ENCODE data around the gene ANO5. TPM values are rescaled to one million over a fixed set of nuclear protein-coding genes. Genes with fewer than 3 reads are reported as not detected.

ANO5 gene
- total and polyA plus RNA-seq, 2 donors (not counting 3 experiments of a cell fraction or from before 2014, with no cell fraction given) = 0.32 to 0.46 TPM

DNA sequence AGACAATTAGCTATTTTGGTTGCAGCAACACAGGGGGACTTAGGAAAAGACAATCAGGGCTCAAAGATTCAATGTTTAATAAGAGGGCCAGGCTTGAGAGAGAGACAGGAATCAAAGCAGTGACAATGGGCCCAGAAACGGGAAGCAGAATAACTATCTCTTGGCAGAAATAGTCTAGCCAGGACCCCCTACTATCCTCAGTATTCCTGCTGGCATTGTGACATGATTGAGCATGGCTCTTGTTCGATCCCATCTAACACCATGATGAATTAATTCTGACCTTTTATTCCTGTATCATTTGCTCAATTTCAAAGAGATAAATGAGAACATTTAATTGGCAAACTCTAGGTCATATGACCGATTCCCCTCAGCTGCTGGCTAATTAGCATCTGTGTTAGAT is 12.8 kb upstream of the ANO5 start:
- TF ChIP-seq FOS (IDR thresholded peaks at IDR 0.05; ENCODE audit: borderline replicate concordance, insufficient read depth, low read length) (no peak), POLR2AphosphoS5 (IDR thresholded peaks at IDR 0.05; ENCODE audit: insufficient read depth, low read depth, low read length) (no peak)
- TF ChIP-seq, protein P1, sequence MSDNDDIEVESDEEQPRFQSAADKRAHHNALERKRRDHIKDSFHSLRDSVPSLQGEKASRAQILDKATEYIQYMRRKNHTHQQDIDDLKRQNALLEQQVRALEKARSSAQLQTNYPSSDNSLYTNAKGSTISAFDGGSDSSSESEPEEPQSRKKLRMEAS (IDR thresholded peaks at IDR 0.05; ENCODE audit: insufficient read depth, insufficient read length) = no peak
- no TSS peak for BruUV-seq (replicated peaks)
- CTCF ChIA-PET = no interaction called here

DNA sequence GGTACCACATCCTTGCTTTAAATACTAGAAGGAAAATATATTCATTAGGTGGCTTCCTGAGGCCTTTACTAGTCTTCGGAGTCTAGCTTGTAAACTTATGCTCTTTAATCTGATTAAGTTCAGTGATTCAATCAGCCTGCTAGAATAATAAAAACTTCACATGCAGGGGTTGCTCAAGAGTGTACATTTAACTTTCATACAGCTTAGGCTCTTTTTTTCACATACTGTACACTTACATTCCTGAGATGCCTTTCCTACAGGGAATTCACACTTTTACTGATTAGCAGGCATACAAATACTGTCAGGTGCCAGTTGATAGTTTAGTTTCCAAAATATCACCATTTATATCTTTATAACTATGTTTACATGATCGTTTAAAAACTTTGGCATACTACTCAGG is 3.2 kb upstream of the ANO5 start:
- DNase-seq (ENCODE audit: low read depth, low spot score) (no peak), FAIRE-seq (no peak)
- ChIA-PET POLR2A (no interaction called here), CTCF (no interaction called here)
- H3K27ac ChIP-seq (ENCODE audit: insufficient read depth, low read depth, low read length) = no peak overlapping the region
- no TSS peak for BruUV-seq (replicated peaks)
- H3K79me2 ChIP-seq (ENCODE audit: control insufficient read depth, insufficient read depth, low read length) = no peaks in the 10 kb centered on the region
- intact Hi-C loops (cut with micrococcal nuclease) = no loop called here
- no peaks in the 10 kb centered on the region for H3K9me1 ChIP-seq (replicated peaks; ENCODE audit: control insufficient read depth, extremely low read depth, insufficient read depth, low read length)
- H3K36me3 ChIP-seq (ENCODE audit: control insufficient read depth in 2 of 2, extremely low read depth in 1 of 2, insufficient read depth in 2 of 2, low read length in 2 of 2) = no peaks in the 10 kb centered on the region
- dilution Hi-C loops (cut with MboI; ENCODE audit: extremely low pct_ligation_motif_present, low sequenced_read_pairs) = no loop called here
- H3K9me3 ChIP-seq (replicated peaks; ENCODE audit: control insufficient read depth, insufficient read depth, low read length) = no peaks in the 10 kb centered on the region
- H3K4me3 ChIP-seq (replicated peaks in 1 of 3; ENCODE audit: insufficient read depth in 1 of 3, low read depth in 1 of 3, low read length in 3 of 3) = no peak overlapping the region
- H2AFZ ChIP-seq (ENCODE audit: low read depth, low read length) = no peak overlapping the region
- H3K9ac ChIP-seq (replicated peaks; ENCODE audit: extremely low read depth, insufficient read depth, low read length) = no peak overlapping the region
- H3K4me1 ChIP-seq (ENCODE audit: control insufficient read depth, extremely low read depth, insufficient read depth, low read length) = peaks cover 6% of the 10 kb centered on the region
- H3K4me2 ChIP-seq (ENCODE audit: insufficient read depth, low read length) = no peak overlapping the region
- no peaks in the 10 kb centered on the region for H3K27me3 ChIP-seq (ENCODE audit: control insufficient read depth in 2 of 2, insufficient read depth in 2 of 2, low read length in 2 of 2)
- TF ChIP-seq MYC (IDR thresholded peaks at IDR 0.05; ENCODE audit: low read depth, low read length) = no peak
- TF ChIP-seq POLR2A (IDR thresholded peaks at IDR 0.05; ENCODE audit: low read depth, low read length) = no peak
- TF ChIP-seq, protein P2, sequence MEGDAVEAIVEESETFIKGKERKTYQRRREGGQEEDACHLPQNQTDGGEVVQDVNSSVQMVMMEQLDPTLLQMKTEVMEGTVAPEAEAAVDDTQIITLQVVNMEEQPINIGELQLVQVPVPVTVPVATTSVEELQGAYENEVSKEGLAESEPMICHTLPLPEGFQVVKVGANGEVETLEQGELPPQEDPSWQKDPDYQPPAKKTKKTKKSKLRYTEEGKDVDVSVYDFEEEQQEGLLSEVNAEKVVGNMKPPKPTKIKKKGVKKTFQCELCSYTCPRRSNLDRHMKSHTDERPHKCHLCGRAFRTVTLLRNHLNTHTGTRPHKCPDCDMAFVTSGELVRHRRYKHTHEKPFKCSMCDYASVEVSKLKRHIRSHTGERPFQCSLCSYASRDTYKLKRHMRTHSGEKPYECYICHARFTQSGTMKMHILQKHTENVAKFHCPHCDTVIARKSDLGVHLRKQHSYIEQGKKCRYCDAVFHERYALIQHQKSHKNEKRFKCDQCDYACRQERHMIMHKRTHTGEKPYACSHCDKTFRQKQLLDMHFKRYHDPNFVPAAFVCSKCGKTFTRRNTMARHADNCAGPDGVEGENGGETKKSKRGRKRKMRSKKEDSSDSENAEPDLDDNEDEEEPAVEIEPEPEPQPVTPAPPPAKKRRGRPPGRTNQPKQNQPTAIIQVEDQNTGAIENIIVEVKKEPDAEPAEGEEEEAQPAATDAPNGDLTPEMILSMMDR (IDR thresholded peaks at IDR 0.05; ENCODE audit: extremely low read depth in 1 of 2, insufficient read depth in 1 of 2, low read depth in 1 of 2, low read length in 2 of 2) = no peak
- TF ChIP-seq POLR2AphosphoS5 (IDR thresholded peaks at IDR 0.05; ENCODE audit: insufficient read depth, low read depth, low read length) = no peak
- TF ChIP-seq, protein P1 (IDR thresholded peaks at IDR 0.05; ENCODE audit: insufficient read depth, insufficient read length) = no peak
- no peak for TF ChIP-seq EZH2 (IDR thresholded peaks at IDR 0.05; ENCODE audit: borderline replicate concordance, low read depth, low read length, severe bottlenecking)
- no peak for TF ChIP-seq JUN (IDR thresholded peaks at IDR 0.05; ENCODE audit: borderline replicate concordance, insufficient read depth, insufficient read length, low read depth)
- TF ChIP-seq GATA2 (IDR thresholded peaks at IDR 0.05; ENCODE audit: insufficient read depth, insufficient read length, low read depth, low read length) = no peak
- TF ChIP-seq FOS (IDR thresholded peaks at IDR 0.05; ENCODE audit: borderline replicate concordance, insufficient read depth, low read length) = no peak
- H4K20me1 ChIP-seq (replicated peaks; ENCODE audit: control insufficient read depth, extremely low read depth, insufficient read depth, low read length) = no peaks in the 10 kb centered on the region

More for the DNA sequence above, 12.8 kb upstream of the ANO5 start:
- no peak overlapping the region for H3K4me3 ChIP-seq (replicated peaks in 1 of 3; ENCODE audit: insufficient read depth in 1 of 3, low read depth in 1 of 3, low read length in 3 of 3)
- H3K36me3 ChIP-seq (ENCODE audit: control insufficient read depth in 2 of 2, extremely low read depth in 1 of 2, insufficient read depth in 2 of 2, low read length in 2 of 2) = no peaks in the 10 kb centered on the region
- H3K9me1 ChIP-seq (replicated peaks; ENCODE audit: control insufficient read depth, extremely low read depth, insufficient read depth, low read length) = no peaks in the 10 kb centered on the region
- DNase-seq (ENCODE audit: low read depth, low spot score) = no peak
- intact Hi-C loops (cut with micrococcal nuclease) (no loop called here), dilution Hi-C loops (cut with MboI; ENCODE audit: extremely low pct_ligation_motif_present, low sequenced_read_pairs) (no loop called here)
- no peaks in the 10 kb centered on the region for H3K4me1 ChIP-seq (ENCODE audit: control insufficient read depth, extremely low read depth, insufficient read depth, low read length)
- POLR2A ChIA-PET = no interaction called here
- H3K4me2 ChIP-seq (ENCODE audit: insufficient read depth, low read length) = no peak overlapping the region
- H3K27me3 ChIP-seq (ENCODE audit: control insufficient read depth in 2 of 2, insufficient read depth in 2 of 2, low read length in 2 of 2) = no peaks in the 10 kb centered on the region
- no peak overlapping the region for H3K27ac ChIP-seq (ENCODE audit: insufficient read depth, low read depth, low read length)
- no peak overlapping the region for H2AFZ ChIP-seq (ENCODE audit: low read depth, low read length)
- H3K9me3 ChIP-seq (replicated peaks; ENCODE audit: control insufficient read depth, insufficient read depth, low read length) = no peaks in the 10 kb centered on the region
- H3K9ac ChIP-seq (replicated peaks; ENCODE audit: extremely low read depth, insufficient read depth, low read length) = no peak overlapping the region
- no peaks in the 10 kb centered on the region for H4K20me1 ChIP-seq (replicated peaks; ENCODE audit: control insufficient read depth, extremely low read depth, insufficient read depth, low read length)
- no peaks in the 10 kb centered on the region for H3K79me2 ChIP-seq (ENCODE audit: control insufficient read depth, insufficient read depth, low read length)
- FAIRE-seq = no peak
